Measurements from ENCODE around the gene TXNDC16. TPM values are rescaled to one million over a fixed set of nuclear protein-coding genes. Genes with fewer than 3 reads are reported as not detected.

Gene TXNDC16
- polyA plus RNA-seq, 2 of the 4 experiments (the other 2 are of a cell fraction) = 1.4 to 3.0 TPM

DNA sequence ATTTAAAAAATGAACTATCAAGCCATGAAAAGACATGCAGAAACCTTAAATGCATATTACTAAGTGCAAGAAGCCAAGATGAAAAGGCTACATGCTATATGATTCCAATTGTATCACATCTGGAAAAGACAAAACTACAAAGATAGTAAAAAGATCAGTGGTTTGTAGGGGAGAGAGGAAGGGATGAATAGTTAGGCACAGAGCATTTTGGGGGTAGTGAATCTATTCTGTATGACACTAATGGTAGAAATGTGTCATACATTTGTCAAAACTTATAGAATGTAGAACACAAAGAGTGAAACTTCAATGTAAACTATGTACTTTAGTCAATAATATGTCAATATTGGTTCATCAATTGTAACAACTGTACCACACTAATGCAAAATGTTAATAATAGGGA is 20.8 kb downstream of the TXNDC16 start:
- Histone ChIP-seq H3K4me3 (no peak overlapping the region), H3K4me2 (no peak overlapping the region), H3K27ac (no peak overlapping the region), H3K4me1 (no peaks in the 10 kb centered on the region), H3K9me3 (no peaks in the 10 kb centered on the region)
- no peak for FAIRE-seq
- CTCF ChIA-PET = no interaction called here
- ATAC-seq = no peak
- POLR2A ChIA-PET = no interaction called here
- no peak for TF ChIP-seq ZNF302 (CRISPR knock-in tag; IDR thresholded peaks at IDR 0.05)
- no peak for TF ChIP-seq NPAS2 (CRISPR knock-in tag; IDR thresholded peaks at IDR 0.05; ENCODE audit: borderline replicate concordance)
- TF ChIP-seq PBX3 (IDR thresholded peaks at IDR 0.05) = no peak
- TF ChIP-seq CBX2 (IDR thresholded peaks at IDR 0.05; ENCODE audit: borderline replicate concordance, low read depth) = no peak
- no peak for TF ChIP-seq ZC3H11A (IDR thresholded peaks at IDR 0.05)
- TF ChIP-seq ATOH8 (CRISPR knock-in tag; IDR thresholded peaks at IDR 0.05; ENCODE audit: low read depth) = no peak
- no peak for TF ChIP-seq REST (IDR thresholded peaks at IDR 0.05)
- TF ChIP-seq HDAC2 (IDR thresholded peaks at IDR 0.05) = no peak
- no peak for TF ChIP-seq RARB (CRISPR knock-in tag; IDR thresholded peaks at IDR 0.05)
- DNase-seq (ENCODE audit: low read depth in 1 of 2, low spot score in 1 of 2) = no peak

DNA sequence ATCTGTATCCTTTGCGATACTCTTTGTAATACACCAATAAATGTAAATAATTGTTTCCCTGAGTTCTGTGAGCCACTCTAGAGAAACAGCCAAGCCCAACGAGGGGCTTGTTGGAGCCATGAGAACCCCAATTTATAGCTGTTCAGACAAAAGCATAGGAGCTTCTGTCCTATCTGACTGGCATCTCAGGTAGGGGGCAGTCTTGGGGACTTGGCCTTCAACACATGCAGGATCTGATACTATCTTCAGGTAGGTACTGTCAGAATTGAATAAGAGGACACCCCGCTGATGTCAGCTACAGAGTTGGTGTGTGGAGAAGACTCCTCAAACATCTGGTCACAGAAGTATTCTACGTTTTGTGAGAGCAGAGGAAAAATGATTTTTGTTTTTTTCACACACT is 25.3 kb downstream of the TXNDC16 start:
- H3K4me1 ChIP-seq = no peaks in the 10 kb centered on the region
- H3K4me2 ChIP-seq = no peak overlapping the region
- H3K27ac ChIP-seq = no peak overlapping the region
- no peak for DNase-seq (ENCODE audit: low read depth in 1 of 2, low spot score in 1 of 2)
- no peak for TF ChIP-seq HEYL (CRISPR knock-in tag; IDR thresholded peaks at IDR 0.05)
- ChIA-PET POLR2A (no interaction called here), CTCF (interaction anchor here (0.5 to 2.0 kb wide), 2 partner anchors 9 to 36 kb away, joined by 4 to 6 read pairs; no protein-coding TSS in a partner anchor)
- H3K9me3 ChIP-seq = no peaks in the 10 kb centered on the region
- no peak for FAIRE-seq
- WGBS (ENCODE audit: missing lambda C conversion rate) = 78% methylated on average over 4 of the region's 4 CpGs
- H3K4me3 ChIP-seq = no peak overlapping the region
- no peak; a peak in 1 of 6 replicates for ATAC-seq

DNA sequence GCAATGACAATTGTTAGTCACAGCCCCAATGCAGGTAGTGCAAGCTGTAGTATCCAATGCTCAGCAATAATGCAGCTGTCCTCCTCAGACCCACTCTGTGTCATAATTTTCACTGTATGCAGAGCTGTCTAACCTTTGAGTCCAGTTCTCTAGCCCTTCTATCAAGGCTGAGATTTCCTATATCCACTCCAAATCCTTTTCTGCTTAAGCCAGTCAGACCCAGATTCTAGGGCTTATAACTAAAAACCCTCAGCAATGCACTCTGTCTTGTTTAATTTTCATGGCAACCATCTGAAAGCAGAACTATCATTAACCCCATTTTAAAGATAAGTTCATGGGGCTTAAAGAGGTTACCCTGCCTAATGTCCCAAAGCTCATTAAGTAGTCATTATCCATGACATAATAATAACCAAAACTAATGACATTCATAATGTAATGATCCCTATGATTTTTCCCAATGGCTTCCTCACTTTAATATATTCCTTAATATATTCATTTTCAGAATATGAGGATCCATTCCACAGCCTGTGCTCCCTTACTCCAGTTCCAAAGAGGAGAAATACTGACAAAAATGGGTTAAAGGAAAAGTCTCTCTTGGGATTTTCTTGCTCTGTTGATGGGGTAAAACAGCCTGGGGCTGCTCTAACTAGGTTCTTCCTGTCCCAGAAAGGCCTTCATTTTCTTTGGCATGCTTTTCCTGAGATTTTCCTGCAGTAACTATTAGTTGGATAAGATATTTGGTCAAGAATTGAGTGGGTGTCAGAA is 29.5 kb downstream of the TXNDC16 start:
- Histone ChIP-seq H3K4me3 (no peak overlapping the region), H3K4me2 (no peak overlapping the region), H3K4me1 (no peaks in the 10 kb centered on the region), H3K9me3 (no peaks in the 10 kb centered on the region), H3K27ac (no peak overlapping the region)
- FAIRE-seq (no peak), DNase-seq (ENCODE audit: low read depth in 1 of 2, low spot score in 1 of 2) (no peak), ATAC-seq (no peak)
- TF ChIP-seq RAD21 (conservative IDR thresholded peaks at IDR 0.05 in 1 of 2, IDR thresholded peaks at IDR 0.05 in 1 of 2) (no peak), NR3C1 (IDR thresholded peaks at IDR 0.05) (no peak), KDM1A (IDR thresholded peaks at IDR 0.05; ENCODE audit: low read depth) (no peak), BHLHE40 (IDR thresholded peaks at IDR 0.05; ENCODE audit: low read depth, low read length) (no peak), MYC (IDR thresholded peaks at IDR 0.05; ENCODE audit: borderline replicate concordance, low read length) (no peak), EHF (CRISPR knock-in tag; IDR thresholded peaks at IDR 0.05) (no peak), CEBPB (IDR thresholded peaks at IDR 0.05) (no peak), POLR2AphosphoS2 (conservative IDR thresholded peaks at IDR 0.05; ENCODE audit: low read length) (no peak), ZC3H11A (IDR thresholded peaks at IDR 0.05) (no peak), FOSB (CRISPR knock-in tag; IDR thresholded peaks at IDR 0.05) (no peak), HES2 (IDR thresholded peaks at IDR 0.05) (no peak), HEYL (CRISPR knock-in tag; IDR thresholded peaks at IDR 0.05) (no peak)
- TF ChIP-seq, protein P1, sequence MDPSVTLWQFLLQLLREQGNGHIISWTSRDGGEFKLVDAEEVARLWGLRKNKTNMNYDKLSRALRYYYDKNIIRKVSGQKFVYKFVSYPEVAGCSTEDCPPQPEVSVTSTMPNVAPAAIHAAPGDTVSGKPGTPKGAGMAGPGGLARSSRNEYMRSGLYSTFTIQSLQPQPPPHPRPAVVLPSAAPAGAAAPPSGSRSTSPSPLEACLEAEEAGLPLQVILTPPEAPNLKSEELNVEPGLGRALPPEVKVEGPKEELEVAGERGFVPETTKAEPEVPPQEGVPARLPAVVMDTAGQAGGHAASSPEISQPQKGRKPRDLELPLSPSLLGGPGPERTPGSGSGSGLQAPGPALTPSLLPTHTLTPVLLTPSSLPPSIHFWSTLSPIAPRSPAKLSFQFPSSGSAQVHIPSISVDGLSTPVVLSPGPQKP (IDR thresholded peaks at IDR 0.05; ENCODE audit: low read depth, low read length) = no peak
- CTCF ChIA-PET = no interaction called here
- POLR2A ChIA-PET = no interaction called here

Data from A549 (cell line).